HepG2 (cell line): Measurements from ENCODE around the gene DOHH. TPM values are rescaled to one million over a fixed set of nuclear protein-coding genes. Genes with fewer than 3 reads are reported as not detected.

Source experiments
- ATAC-seq: fragments of 200-7000 bp; cut with Tn5 transposase; 3 replicates; pipeline ENCODE4 v1.9.1; 2020; ENCODE audit warnings: mild to moderate bottlenecking, moderate library complexity
- BruUV-seq: library from RNA; stranded (reverse); fragments of 400-500 nt; replicated peaks from 2 replicates; lab custom pipeline; 2021; lab: Mats Ljungman, UMichigan
- CTCF ChIA-PET: fragments of 300-600 bp; formaldehyde crosslinking; extraction: SDS; loops from one replicate; lab custom pipeline; 2021; ENCODE audit warnings: low total read pairs, inconsistent platforms, low intra/inter-chr PET ratio; lab: Yijun Ruan, JAX
- POLR2A ChIA-PET: fragments of 350-600 bp; sonication (Branson Sonifier 250); formaldehyde crosslinking; loops from one replicate; lab custom pipeline; 2020; ENCODE audit warnings: antibody characterized with exemption, inconsistent platforms; lab: Yijun Ruan, JAX
- DNase-seq: peaks from one replicate; pipeline ENCODE4 v3.0.0-alpha.2; 2015; ENCODE audit warnings: low spot score
- FAIRE-seq: peaks from 3 replicates; lab custom pipeline; 2011; peaks lifted over from hg19 to GRCh38; lab: Jason Lieb, UNC
- H2AFZ ChIP-seq: one replicate; pipeline ENCODE4 v1.6.1; 2011; ENCODE audit warnings: low read length, inconsistent platforms
- H3K27ac ChIP-seq: fragments of 300-600 bp; 3 replicates; pipeline ENCODE4 v1.8.0; 2011; ENCODE audit warnings: mixed run types, mild to moderate bottlenecking, mixed read lengths, low read length, inconsistent platforms; ENCODE audit not compliant: insufficient read depth; ENCODE audit errors: extremely low read length
- H3K27me3 ChIP-seq, 2 experiments: fragments of 200-600 bp in 1 of 2; 2 replicates in 1 of 2; 3 replicates in 1 of 2; pipeline versions ENCODE4 v1.6.0 to v1.8.0; 2011; ENCODE audit warnings: low read length in 2 of 2, mild to moderate bottlenecking in 2 of 2, moderate library complexity in 2 of 2, inconsistent platforms in 1 of 2; ENCODE audit not compliant: insufficient read depth in 2 of 2, control insufficient read depth in 1 of 2
- H3K36me3 ChIP-seq, 2 experiments: fragments of 200-600 bp in 1 of 2; replicated peaks in 1 of 2; 2 replicates in 1 of 2; 3 replicates in 1 of 2; pipeline versions ENCODE4 v1.5.1 to v1.8.0; 2011; ENCODE audit warnings: low read length in 2 of 2, inconsistent platforms in 1 of 2; ENCODE audit not compliant: insufficient read depth in 2 of 2, control insufficient read depth in 1 of 2
- H3K4me1 ChIP-seq: 2 replicates; pipeline ENCODE4 v1.5.1; 2012; ENCODE audit warnings: low read length, inconsistent platforms; ENCODE audit not compliant: insufficient read depth
- H3K4me2 ChIP-seq: 2 replicates; pipeline ENCODE4 v1.6.0; 2011; ENCODE audit warnings: low read depth, low read length, inconsistent platforms
- H3K4me3 ChIP-seq, 3 experiments: fragments of 200-600 bp in 1 of 3; sonication (generic), shearing (Covaris generic) in 1 of 3; replicated peaks in 1 of 3; 2 replicates each; pipeline ENCODE4 v1.5.1; 2011 to 2016; ENCODE audit warnings: low read length in 3 of 3, inconsistent platforms in 2 of 3, low read depth in 2 of 3, mild to moderate bottlenecking in 2 of 3, control low read depth in 1 of 3, mixed read lengths in 1 of 3; ENCODE audit not compliant: insufficient read depth in 1 of 3
- H3K79me2 ChIP-seq: one replicate; pipeline ENCODE4 v1.6.1; 2011; ENCODE audit warnings: low read length, inconsistent platforms; ENCODE audit not compliant: insufficient read depth
- H3K9ac ChIP-seq: 2 replicates; pipeline ENCODE4 v1.6.0; 2011; ENCODE audit warnings: mild to moderate bottlenecking, low read depth, low read length, inconsistent platforms; ENCODE audit not compliant: insufficient read depth
- H3K9me3 ChIP-seq: 2 replicates; pipeline ENCODE4 v1.5.1; 2012; ENCODE audit warnings: mild to moderate bottlenecking, low read length
- H4K20me1 ChIP-seq: 2 replicates; pipeline ENCODE4 v1.6.0; 2011; ENCODE audit warnings: inconsistent platforms, mild to moderate bottlenecking, low read length, moderate library complexity; ENCODE audit not compliant: insufficient read depth
- ATF7 ChIP-seq, 2 experiments: fragments of 450-650 bp in 1 of 2; sonication (generic) in 1 of 2; formaldehyde crosslinking in 1 of 2; IDR thresholded peaks; 2 replicates each; pipeline versions ENCODE4 v1.4.0 to v1.6.1; 2016 to 2020; ENCODE audit warnings: antibody characterized with exemption in 1 of 2, mild to moderate bottlenecking in 1 of 2, missing genetic modification reagents in 1 of 2
- JUN ChIP-seq: sonication (generic); formaldehyde crosslinking; IDR thresholded peaks from 2 replicates; pipeline ENCODE4 v1.4.0; 2020; ENCODE audit warnings: mild to moderate bottlenecking, missing genetic modification reagents
- KAT2B ChIP-seq: fragments of 150-350 bp; IDR thresholded peaks from 2 replicates; pipeline ENCODE4 v1.6.1; 2014; ENCODE audit warnings: low read depth, low read length, borderline replicate concordance
- KDM6A ChIP-seq: IDR thresholded peaks from 2 replicates; pipeline ENCODE4 v1.6.1; 2016; ENCODE audit warnings: low read depth
- KLF11 ChIP-seq: IDR thresholded peaks from 2 replicates; pipeline ENCODE4 v1.6.1; 2016; ENCODE audit warnings: missing compliant biosample characterization
- MTF1 ChIP-seq: sonication (generic); formaldehyde crosslinking; IDR thresholded peaks from 2 replicates; pipeline ENCODE4 v1.5.0; 2020; ENCODE audit warnings: missing genetic modification reagents
- MXD4 ChIP-seq: IDR thresholded peaks from 2 replicates; pipeline ENCODE4 v1.6.1; 2016; ENCODE audit warnings: mild to moderate bottlenecking, missing biosample characterization, missing genetic modification reagents
- RARA ChIP-seq: IDR thresholded peaks from 2 replicates; pipeline ENCODE4 v1.6.1; 2016; ENCODE audit warnings: missing genetic modification reagents, missing compliant biosample characterization
- SAP130 ChIP-seq: IDR thresholded peaks from 2 replicates; pipeline ENCODE4 v1.6.1; 2016; ENCODE audit warnings: low read depth
- SMARCC2 ChIP-seq: fragments of 450-650 bp; IDR thresholded peaks from 2 replicates; pipeline ENCODE4 v1.6.1; 2017; ENCODE audit warnings: antibody characterized with exemption, mild to moderate bottlenecking
- ZBTB21 ChIP-seq: sonication (generic); formaldehyde crosslinking; IDR thresholded peaks from 2 replicates; pipeline ENCODE4 v1.4.0; 2020; ENCODE audit warnings: missing genetic modification reagents
- ZNF382 ChIP-seq: sonication (generic); formaldehyde crosslinking; IDR thresholded peaks from 2 replicates; pipeline ENCODE4 v1.5.0; 2020; ENCODE audit warnings: missing genetic modification reagents, mild to moderate bottlenecking, borderline replicate concordance
- ZNF577 ChIP-seq: sonication (generic); formaldehyde crosslinking; IDR thresholded peaks from 2 replicates; pipeline ENCODE4 v1.4.0; 2020; ENCODE audit warnings: mild to moderate bottlenecking, low read depth, missing genetic modification reagents, borderline replicate concordance
- ZNF672 ChIP-seq: sonication (generic); formaldehyde crosslinking; IDR thresholded peaks from 2 replicates; pipeline ENCODE4 v1.8.1; 2022; ENCODE audit warnings: missing genetic modification reagents
- WGBS: methylation state at CpG from one replicate; pipeline ENCODE4 v1.1.6; 2017; ENCODE audit warnings: low lambda C conversion rate; 5-methylcytosine and 5-hydroxymethylcytosine counted together
- in situ Hi-C: cut with HindIII; loops from 2 replicates; pipeline ENCODE4 v1.10.0; 2017; ENCODE audit warnings: low pct_unique_long_range_greater_than_20kb; ENCODE audit not compliant: extremely low pct_ligation_motif_present
- intact Hi-C: fragments of 100-400 bp; cut with micrococcal nuclease; formaldehyde crosslinking; loops from one replicate; pipeline ENCODE4 v1.10.0; 2022; ENCODE audit not compliant: unreplicated experiment
- polyA plus RNA-seq, 8 experiments: library from polyadenylated mRNA; depleted of rRNA in 3 of 8; stranded (reverse) in 7 of 8; unstranded in 1 of 8; fragments of >200 nt; fragmentation: Illumina TruSeq in 4 of 8; extraction: Trizol in 4 of 8; gene quantifications; 2 replicates each; pipeline versions ENCODE4 v1.2.1 to v1.2.3, GENCODE V29; 2011 to 2016; ENCODE audit warnings: low read depth in 4 of 8, missing spikeins in 1 of 8, mixed read lengths in 1 of 8; ENCODE audit not compliant: insufficient read depth in 1 of 8
- total RNA-seq, 5 experiments: library from RNA; depleted of rRNA; stranded (reverse); fragments of >200 nt; fragmentation: Illumina TruSeq; extraction: Trizol; gene quantifications; 2 replicates each; pipeline ENCODE4 v1.2.3, GENCODE V29; 2016; ENCODE audit warnings: low read depth in 1 of 5
- TF ChIP-seq, protein P1 (sequence below): sonication (generic); formaldehyde crosslinking; conservative IDR thresholded peaks from 2 replicates; pipeline ENCODE4 v1.4.0; 2020; ENCODE audit warnings: mild to moderate bottlenecking, missing genetic modification reagents, moderate library complexity
- TF ChIP-seq, protein P2 (sequence below): sonication (generic); formaldehyde crosslinking; IDR thresholded peaks from 2 replicates; pipeline ENCODE4 v1.4.0; 2020; ENCODE audit warnings: missing genetic modification reagents
- TF ChIP-seq, protein P3 (sequence below): sonication (generic); formaldehyde crosslinking; IDR thresholded peaks from 2 replicates; pipeline ENCODE4 v1.4.0; 2020; ENCODE audit warnings: mild to moderate bottlenecking, missing genetic modification reagents
- TF ChIP-seq, protein P4 (sequence below): sonication (generic); formaldehyde crosslinking; IDR thresholded peaks from 2 replicates; pipeline ENCODE4 v1.8.0; 2022; ENCODE audit warnings: missing genetic modification reagents, mild to moderate bottlenecking, borderline replicate concordance

The DOHH gene
- total and polyA plus RNA-seq, 2 of the 13 experiments (the other 11 are each of a cell fraction or from before 2014, with no cell fraction given), result 3.5 to 13.7 TPM

DNA sequence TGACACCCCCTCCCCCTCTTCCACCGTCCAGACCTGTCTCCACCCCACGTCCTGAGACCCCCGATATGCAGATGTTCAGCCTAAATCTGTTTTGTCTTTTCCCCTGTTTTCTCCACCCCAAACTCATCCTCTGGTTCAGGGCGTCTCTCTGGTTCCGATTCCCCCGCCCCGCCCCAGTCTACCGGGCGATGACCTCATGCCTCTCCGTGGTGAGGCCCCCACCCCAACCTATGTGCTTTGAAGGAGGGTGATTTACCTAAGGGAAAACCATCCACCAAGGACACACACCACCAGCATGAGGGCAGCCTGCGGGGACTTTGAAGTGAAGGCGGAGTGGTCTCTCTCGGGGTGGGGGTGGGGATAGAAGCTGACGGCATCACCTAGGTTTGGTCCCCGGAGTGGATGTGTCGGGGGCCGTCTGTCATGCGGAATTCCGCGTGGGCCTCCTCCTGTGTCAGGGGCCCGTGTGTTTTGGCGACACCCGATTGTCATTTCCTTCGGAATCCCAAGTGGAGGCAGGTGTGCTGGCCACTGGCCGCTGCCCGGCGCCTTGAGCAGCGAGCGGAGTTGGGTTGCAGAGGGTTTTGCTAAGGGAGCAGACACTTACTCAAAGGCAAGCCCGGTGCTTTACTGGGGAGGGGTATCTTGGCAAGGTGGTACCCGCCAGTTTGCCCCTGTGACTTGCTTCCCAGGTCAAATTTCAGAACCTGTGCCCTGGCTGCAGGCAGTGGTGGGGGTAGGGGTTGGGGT, 7.1 kb upstream of the DOHH start:
- Histone ChIP-seq H3K4me1 (peaks cover 42% of the 10 kb centered on the region), H3K9me3 (no peaks in the 10 kb centered on the region), H3K79me2 (peaks cover 53% of the 10 kb centered on the region), H4K20me1 (peaks cover 8% of the 10 kb centered on the region; the same call in 1 of the 2 replicates), H2AFZ (no peak overlapping the region), H3K36me3 (peaks cover 3 to 16% of the 10 kb centered on the region in 2 experiments; a peak in 3 of 5 replicates), H3K27me3 (no peaks in the 10 kb centered on the region), H3K27ac (peak overlapping the region; percentile 67), H3K9ac (peak overlapping the region; percentile 95), H3K4me3 (peak overlapping the region; percentile 82 to 96 (median 92)), H3K4me2 (peak overlapping the region; percentile 94)
- TSS peak; percentile 58 for BruUV-seq
- POLR2A ChIA-PET, result no interaction called here
- WGBS, result 34% methylated on average over 17 of the region's 31 CpGs
- intact Hi-C loops, result loop anchor here (5.0 kb wide), 1 partner anchor 65 kb away; the partner anchor contains the start of gene HMG20B
- ATAC-seq (peak; percentile 12; the same call in 2 of the 3 replicates), DNase-seq (peak; percentile 74), FAIRE-seq (peak; percentile 12)
- CTCF ChIA-PET, result no interaction called here
- in situ Hi-C loops, result no loop called here
- no peak for TF ChIP-seq ZNF382 (CRISPR knock-in tag)
- TF ChIP-seq, protein P1, sequence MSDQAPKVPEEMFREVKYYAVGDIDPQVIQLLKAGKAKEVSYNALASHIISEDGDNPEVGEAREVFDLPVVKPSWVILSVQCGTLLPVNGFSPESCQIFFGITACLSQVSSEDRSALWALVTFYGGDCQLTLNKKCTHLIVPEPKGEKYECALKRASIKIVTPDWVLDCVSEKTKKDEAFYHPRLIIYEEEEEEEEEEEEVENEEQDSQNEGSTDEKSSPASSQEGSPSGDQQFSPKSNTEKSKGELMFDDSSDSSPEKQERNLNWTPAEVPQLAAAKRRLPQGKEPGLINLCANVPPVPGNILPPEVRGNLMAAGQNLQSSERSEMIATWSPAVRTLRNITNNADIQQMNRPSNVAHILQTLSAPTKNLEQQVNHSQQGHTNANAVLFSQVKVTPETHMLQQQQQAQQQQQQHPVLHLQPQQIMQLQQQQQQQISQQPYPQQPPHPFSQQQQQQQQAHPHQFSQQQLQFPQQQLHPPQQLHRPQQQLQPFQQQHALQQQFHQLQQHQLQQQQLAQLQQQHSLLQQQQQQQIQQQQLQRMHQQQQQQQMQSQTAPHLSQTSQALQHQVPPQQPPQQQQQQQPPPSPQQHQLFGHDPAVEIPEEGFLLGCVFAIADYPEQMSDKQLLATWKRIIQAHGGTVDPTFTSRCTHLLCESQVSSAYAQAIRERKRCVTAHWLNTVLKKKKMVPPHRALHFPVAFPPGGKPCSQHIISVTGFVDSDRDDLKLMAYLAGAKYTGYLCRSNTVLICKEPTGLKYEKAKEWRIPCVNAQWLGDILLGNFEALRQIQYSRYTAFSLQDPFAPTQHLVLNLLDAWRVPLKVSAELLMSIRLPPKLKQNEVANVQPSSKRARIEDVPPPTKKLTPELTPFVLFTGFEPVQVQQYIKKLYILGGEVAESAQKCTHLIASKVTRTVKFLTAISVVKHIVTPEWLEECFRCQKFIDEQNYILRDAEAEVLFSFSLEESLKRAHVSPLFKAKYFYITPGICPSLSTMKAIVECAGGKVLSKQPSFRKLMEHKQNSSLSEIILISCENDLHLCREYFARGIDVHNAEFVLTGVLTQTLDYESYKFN (CRISPR knock-in tag), result peak; percentile 68
- TF ChIP-seq RARA (CRISPR knock-in tag), result peak; percentile 23; the same call in 1 of the 2 replicates
- TF ChIP-seq MXD4, result 0 out of 2 replicates have a peak, but pooled peaks have one; percentile 31
- TF ChIP-seq, protein P2, sequence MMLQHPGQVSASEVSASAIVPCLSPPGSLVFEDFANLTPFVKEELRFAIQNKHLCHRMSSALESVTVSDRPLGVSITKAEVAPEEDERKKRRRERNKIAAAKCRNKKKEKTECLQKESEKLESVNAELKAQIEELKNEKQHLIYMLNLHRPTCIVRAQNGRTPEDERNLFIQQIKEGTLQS (CRISPR knock-in tag), result 0 out of 2 replicates have a peak, but pooled peaks have one; percentile 59
- no peak for TF ChIP-seq SMARCC2
- TF ChIP-seq KDM6A (CRISPR knock-in tag), result 0 out of 2 replicates have a peak, but pooled peaks have one; percentile 37
- peak; percentile 65; the same call in 1 of the 2 replicates for TF ChIP-seq ZBTB21
- TF ChIP-seq MTF1 (CRISPR knock-in tag), result no peak
- TF ChIP-seq JUN (CRISPR knock-in tag), result peak; percentile 82
- TF ChIP-seq, protein P3, sequence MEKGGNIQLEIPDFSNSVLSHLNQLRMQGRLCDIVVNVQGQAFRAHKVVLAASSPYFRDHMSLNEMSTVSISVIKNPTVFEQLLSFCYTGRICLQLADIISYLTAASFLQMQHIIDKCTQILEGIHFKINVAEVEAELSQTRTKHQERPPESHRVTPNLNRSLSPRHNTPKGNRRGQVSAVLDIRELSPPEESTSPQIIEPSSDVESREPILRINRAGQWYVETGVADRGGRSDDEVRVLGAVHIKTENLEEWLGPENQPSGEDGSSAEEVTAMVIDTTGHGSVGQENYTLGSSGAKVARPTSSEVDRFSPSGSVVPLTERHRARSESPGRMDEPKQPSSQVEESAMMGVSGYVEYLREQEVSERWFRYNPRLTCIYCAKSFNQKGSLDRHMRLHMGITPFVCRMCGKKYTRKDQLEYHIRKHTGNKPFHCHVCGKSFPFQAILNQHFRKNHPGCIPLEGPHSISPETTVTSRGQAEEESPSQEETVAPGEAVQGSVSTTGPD (CRISPR knock-in tag), result no peak
- TF ChIP-seq SAP130, result peak; percentile 70
- no peak for TF ChIP-seq KLF11 (CRISPR knock-in tag)
- TF ChIP-seq ZNF672, result no peak
- TF ChIP-seq, protein P4, sequence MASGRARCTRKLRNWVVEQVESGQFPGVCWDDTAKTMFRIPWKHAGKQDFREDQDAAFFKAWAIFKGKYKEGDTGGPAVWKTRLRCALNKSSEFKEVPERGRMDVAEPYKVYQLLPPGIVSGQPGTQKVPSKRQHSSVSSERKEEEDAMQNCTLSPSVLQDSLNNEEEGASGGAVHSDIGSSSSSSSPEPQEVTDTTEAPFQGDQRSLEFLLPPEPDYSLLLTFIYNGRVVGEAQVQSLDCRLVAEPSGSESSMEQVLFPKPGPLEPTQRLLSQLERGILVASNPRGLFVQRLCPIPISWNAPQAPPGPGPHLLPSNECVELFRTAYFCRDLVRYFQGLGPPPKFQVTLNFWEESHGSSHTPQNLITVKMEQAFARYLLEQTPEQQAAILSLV (CRISPR knock-in tag), result 0 out of 2 replicates have a peak, but pooled peaks have one; percentile 15
- no peak for TF ChIP-seq ZNF577
- peak; percentile 80 for TF ChIP-seq ATF7 (IDR thresholded peaks at IDR 0.05)
- peak; percentile 93 for TF ChIP-seq ATF7 (CRISPR knock-in tag; IDR thresholded peaks at IDR 0.05)
- TF ChIP-seq KAT2B, result no peak
